HEK293T (cell line): Measurements from ENCODE around the gene CCDC87.

ENCODE experiments used
- CTCF ChIA-PET: fragments of 350-600 bp; formaldehyde crosslinking; extraction: SDS; loops from one replicate; lab custom pipeline; 2021; ENCODE audit warnings: antibody characterized with exemption, inconsistent platforms; lab: Yijun Ruan, JAX
- POLR2A ChIA-PET: fragments of 350-600 bp; formaldehyde crosslinking; extraction: SDS; loops from one replicate; lab custom pipeline; 2020; ENCODE audit warnings: antibody characterized with exemption, inconsistent platforms; lab: Yijun Ruan, JAX
- DNase-seq: peaks from one replicate; pipeline ENCODE4 v3.0.0; 2012; ENCODE audit warnings: mixed read lengths; ENCODE audit errors: extremely low spot score
- ARNT ChIP-seq: fragments of 450-650 bp; IDR thresholded peaks from 2 replicates; pipeline ENCODE4 v1.6.1; 2017; ENCODE audit warnings: mild to moderate bottlenecking
- BHLHE40 ChIP-seq: fragments of 450-650 bp; IDR thresholded peaks from 2 replicates; pipeline ENCODE4 v1.6.1; 2016; ENCODE audit warnings: mild to moderate bottlenecking, moderate library complexity, borderline replicate concordance
- CTBP1 ChIP-seq: fragments of 450-650 bp; IDR thresholded peaks from 2 replicates; pipeline ENCODE4 v1.6.1; 2016; ENCODE audit warnings: borderline replicate concordance
- ELF4 ChIP-seq: fragments of 450-650 bp; IDR thresholded peaks from 2 replicates; pipeline ENCODE4 v1.6.1; 2017; ENCODE audit warnings: antibody characterized with exemption
- FOXA1 ChIP-seq: fragments of 450-650 bp; IDR thresholded peaks from 2 replicates; pipeline ENCODE4 v1.6.1; 2016; ENCODE audit warnings: mild to moderate bottlenecking
- FOXK2 ChIP-seq: fragments of 450-650 bp; IDR thresholded peaks from 2 replicates; pipeline ENCODE4 v1.6.1; 2016; ENCODE audit warnings: mild to moderate bottlenecking
- FOXM1 ChIP-seq: fragments of 450-650 bp; IDR thresholded peaks from 2 replicates; pipeline ENCODE4 v1.6.1; 2017; ENCODE audit warnings: mild to moderate bottlenecking, borderline replicate concordance
- HDGF ChIP-seq: fragments of 450-650 bp; IDR thresholded peaks from 2 replicates; pipeline ENCODE4 v1.6.1; 2017; ENCODE audit warnings: antibody characterized with exemption, borderline replicate concordance
- L3MBTL2 ChIP-seq: fragments of 450-650 bp; conservative IDR thresholded peaks from 2 replicates; pipeline ENCODE4 v1.6.1; 2016; ENCODE audit warnings: mild to moderate bottlenecking
- LEF1 ChIP-seq: fragments of 450-650 bp; IDR thresholded peaks from 2 replicates; pipeline ENCODE4 v1.6.1; 2017; ENCODE audit warnings: mild to moderate bottlenecking, borderline replicate concordance
- NFRKB ChIP-seq: fragments of 450-650 bp; IDR thresholded peaks from 2 replicates; pipeline ENCODE4 v1.6.1; 2016; ENCODE audit warnings: mild to moderate bottlenecking, moderate library complexity
- SP1 ChIP-seq: fragments of 450-650 bp; IDR thresholded peaks from 2 replicates; pipeline ENCODE4 v1.6.1; 2017
- SUZ12 ChIP-seq: fragments of 450-650 bp; IDR thresholded peaks from 2 replicates; pipeline ENCODE4 v1.6.1; 2016; ENCODE audit warnings: mild to moderate bottlenecking
- TARDBP ChIP-seq: fragments of 450-650 bp; IDR thresholded peaks from 2 replicates; pipeline ENCODE4 v1.6.1; 2016
- ZNF384 ChIP-seq: fragments of 450-650 bp; IDR thresholded peaks from 2 replicates; pipeline ENCODE4 v1.6.1; 2016
- TF ChIP-seq, protein P1 (sequence below): fragments of 450-650 bp; IDR thresholded peaks from 2 replicates; pipeline ENCODE4 v1.6.1; 2016

Gene CCDC87

DNA sequence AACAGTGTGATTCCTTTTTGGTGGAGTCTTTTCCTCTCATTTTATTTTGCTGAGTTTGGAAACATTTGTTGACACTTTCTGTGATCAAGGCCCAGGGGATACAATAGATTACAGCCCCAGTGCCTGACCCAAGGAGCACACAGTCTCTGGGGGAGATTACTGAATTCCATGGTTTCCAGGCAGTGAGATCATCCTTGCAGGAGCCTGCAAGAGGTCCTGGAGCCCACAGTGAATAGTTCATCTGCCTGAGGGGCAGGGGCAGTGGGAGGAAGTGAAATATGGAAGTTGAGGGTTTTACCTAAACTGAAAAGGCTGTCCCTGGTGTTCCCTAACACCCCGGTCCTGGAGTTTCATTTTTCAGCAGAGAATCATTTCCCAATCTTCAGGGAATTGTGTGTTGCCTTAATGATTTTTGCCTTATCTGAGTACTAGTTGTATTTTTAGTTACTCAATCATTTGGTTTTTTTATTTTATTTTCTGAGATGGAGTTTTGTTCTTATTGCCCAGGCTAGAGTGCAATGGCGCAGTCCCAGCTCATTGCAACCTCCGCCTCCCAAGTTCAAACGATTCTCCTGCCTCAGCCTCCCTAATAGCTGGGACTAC lies 7.9 kb upstream of the CCDC87 start:
- TF ChIP-seq ELF4: no peak
- TF ChIP-seq BHLHE40: no peak
- no peak for TF ChIP-seq SUZ12
- TF ChIP-seq TARDBP: no peak
- TF ChIP-seq L3MBTL2: no peak
- TF ChIP-seq FOXK2: no peak
- no peak for TF ChIP-seq LEF1
- no peak for TF ChIP-seq CTBP1
- no peak for TF ChIP-seq ZNF384
- TF ChIP-seq FOXM1: no peak
- DNase-seq: no peak
- CTCF ChIA-PET: interaction anchor here (0.6 to 0.8 kb wide), 2 partner anchors 8 to 234 kb away, joined by 3 to 4 read pairs; no protein-coding TSS in a partner anchor
- POLR2A ChIA-PET: interaction anchor here (1.4 to 2.4 kb wide), 2 partner anchors 16 to 77 kb away, joined by 3 to 8 read pairs; partner anchors contain the start of genes RBM14 and RBM4B

DNA sequence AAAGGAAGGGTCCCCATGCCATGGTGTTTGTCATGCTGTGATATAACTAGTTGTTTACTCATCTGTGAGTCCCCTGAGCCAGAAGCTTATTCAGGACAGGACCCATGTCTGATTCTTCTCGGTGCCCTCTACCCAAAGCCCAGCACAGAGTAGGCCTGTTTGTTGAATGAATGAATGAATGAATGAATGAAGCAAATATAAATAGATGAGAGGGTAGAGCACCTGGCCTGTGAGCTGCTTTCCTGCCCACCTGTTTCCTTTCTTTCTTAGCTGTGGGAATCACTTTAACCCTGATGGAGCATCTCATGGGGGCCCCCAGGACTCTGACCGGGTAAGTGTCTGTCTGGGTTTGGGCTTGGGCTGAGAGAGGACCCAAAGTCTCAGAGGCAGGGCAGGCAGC lies 7.4 kb upstream of the CCDC87 start:
- CTCF ChIA-PET: interaction anchor here (0.8 kb wide), 1 partner anchor 8 kb away, joined by 3 read pairs; no protein-coding TSS in a partner anchor
- POLR2A ChIA-PET: interaction anchor here (0.7 to 2.4 kb wide), 3 partner anchors 16 to 78 kb away, joined by 3 to 8 read pairs (median 3); partner anchors contain the start of genes RBM14 and RBM4B

DNA sequence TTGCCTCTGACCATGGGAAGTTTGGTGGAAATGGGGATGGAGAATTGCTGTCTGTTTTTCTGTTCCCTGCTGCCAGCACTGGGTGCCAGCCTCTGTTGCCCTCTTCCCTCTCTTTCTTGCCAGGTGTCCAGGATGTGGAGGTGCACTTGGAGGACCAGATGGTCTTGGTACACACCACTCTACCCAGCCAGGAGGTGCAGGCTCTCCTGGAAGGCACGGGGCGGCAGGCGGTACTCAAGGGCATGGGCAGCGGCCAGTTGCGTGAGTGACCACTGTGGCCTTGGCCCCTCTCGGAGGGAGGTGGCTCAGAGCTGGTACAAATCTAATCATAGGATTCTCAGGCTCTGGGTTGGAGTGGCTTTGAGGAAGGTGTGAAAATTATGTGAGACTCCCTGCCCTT lies 6.1 kb upstream of the CCDC87 start:
- no peak for DNase-seq
- TF ChIP-seq ZNF384 (no peak), ARNT (no peak), FOXK2 (no peak), BHLHE40 (no peak), SP1 (no peak), FOXA1 (no peak), ELF4 (no peak), CTBP1 (no peak), LEF1 (no peak)
- POLR2A ChIA-PET: interaction anchor here (2.4 kb wide), 1 partner anchor 17 kb away, joined by 8 read pairs; the partner anchor contains the start of gene RBM14
- CTCF ChIA-PET: no interaction called here

More for the DNA sequence above, 7.4 kb upstream of the CCDC87 start:
- no peak for TF ChIP-seq SP1
- TF ChIP-seq, protein P1, sequence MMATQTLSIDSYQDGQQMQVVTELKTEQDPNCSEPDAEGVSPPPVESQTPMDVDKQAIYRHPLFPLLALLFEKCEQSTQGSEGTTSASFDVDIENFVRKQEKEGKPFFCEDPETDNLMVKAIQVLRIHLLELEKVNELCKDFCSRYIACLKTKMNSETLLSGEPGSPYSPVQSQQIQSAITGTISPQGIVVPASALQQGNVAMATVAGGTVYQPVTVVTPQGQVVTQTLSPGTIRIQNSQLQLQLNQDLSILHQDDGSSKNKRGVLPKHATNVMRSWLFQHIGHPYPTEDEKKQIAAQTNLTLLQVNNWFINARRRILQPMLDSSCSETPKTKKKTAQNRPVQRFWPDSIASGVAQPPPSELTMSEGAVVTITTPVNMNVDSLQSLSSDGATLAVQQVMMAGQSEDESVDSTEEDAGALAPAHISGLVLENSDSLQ: no peak
- no peak for TF ChIP-seq LEF1
- TF ChIP-seq L3MBTL2: no peak
- TF ChIP-seq NFRKB: no peak
- no peak for TF ChIP-seq FOXK2
- no peak for TF ChIP-seq SUZ12
- TF ChIP-seq HDGF: no peak
- no peak for TF ChIP-seq CTBP1
- TF ChIP-seq ZNF384: no peak
- TF ChIP-seq FOXA1: no peak
- TF ChIP-seq TARDBP: no peak
- TF ChIP-seq ELF4: no peak
- DNase-seq: no peak

DNA sequence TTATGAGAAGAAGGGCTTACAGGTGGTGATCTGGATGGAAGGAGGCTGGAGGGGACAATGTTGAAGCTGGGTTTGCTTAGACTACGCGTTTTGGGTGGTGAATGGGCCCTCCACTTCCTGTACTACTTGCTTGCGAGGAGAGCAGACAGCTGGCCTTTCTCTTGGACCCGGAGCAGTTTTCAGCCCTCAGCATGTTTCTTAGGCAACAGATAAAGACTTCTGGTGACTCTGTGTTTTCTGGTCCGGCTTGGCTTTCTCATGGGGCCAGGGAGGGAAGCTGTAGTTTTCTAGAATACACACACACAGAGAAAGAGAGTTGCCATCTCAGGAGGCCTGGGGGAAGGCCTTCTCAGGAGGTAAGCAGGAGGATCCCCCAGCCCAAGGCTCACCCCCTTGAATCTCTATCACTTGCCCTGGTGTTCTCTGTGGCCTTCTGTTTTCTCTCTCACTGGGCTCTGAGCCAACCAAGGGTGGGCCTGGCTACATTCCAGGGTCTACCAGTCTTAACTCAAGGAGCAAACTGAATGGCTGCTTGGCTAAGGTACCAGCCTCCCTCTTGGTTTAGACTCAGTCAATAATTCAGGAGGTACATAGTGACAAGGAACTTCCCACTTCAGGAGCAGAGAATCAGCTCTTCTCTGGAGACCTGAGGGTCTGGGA lies 2.5 kb upstream of the CCDC87 start:
- POLR2A ChIA-PET: interaction anchor here (1.2 to 8.6 kb wide), 3 partner anchors 18 to 43 kb away, joined by 3 to 61 read pairs (median 5); partner anchors contain the start of genes RBM14 and RBM4
- CTCF ChIA-PET: no interaction called here
- no peak for DNase-seq
- TF ChIP-seq NFRKB: no peak
- TF ChIP-seq TARDBP: no peak
- no peak for TF ChIP-seq SUZ12
- TF ChIP-seq LEF1: no peak
- no peak for TF ChIP-seq HDGF
- no peak for TF ChIP-seq CTBP1
- no peak for TF ChIP-seq FOXM1
- TF ChIP-seq, protein P1: no peak
- TF ChIP-seq L3MBTL2: no peak
- no peak for TF ChIP-seq ELF4
- TF ChIP-seq SP1: no peak
- TF ChIP-seq FOXK2: no peak
- TF ChIP-seq ARNT: no peak
- TF ChIP-seq FOXA1: no peak
- no peak for TF ChIP-seq ZNF384
- TF ChIP-seq BHLHE40: no peak

DNA sequence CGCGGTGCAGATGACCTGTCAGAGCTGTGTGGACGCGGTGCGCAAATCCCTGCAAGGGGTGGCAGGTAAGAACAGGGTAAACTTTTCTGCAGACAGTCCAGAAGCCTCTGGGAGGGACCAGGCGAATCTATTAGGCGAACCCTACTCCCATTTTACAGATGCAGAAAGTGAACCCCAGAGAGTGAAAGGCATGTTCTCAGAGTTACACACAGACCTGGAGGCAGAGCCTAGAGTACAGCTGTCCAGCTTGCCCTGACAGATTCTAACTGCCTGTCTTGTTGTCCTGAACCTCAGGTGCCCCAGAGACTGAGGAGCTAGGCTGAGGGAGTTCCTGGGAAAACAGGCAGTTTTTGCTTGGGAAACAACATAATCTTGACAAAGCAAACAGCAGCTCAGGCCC lies 787 bp upstream of the CCDC87 start:
- CTCF ChIA-PET: interaction anchor here (0.5 to 0.9 kb wide), 3 partner anchors 14 to 65 kb away, joined by 3 read pairs; no protein-coding TSS in a partner anchor
- POLR2A ChIA-PET: interaction anchor here (0.6 to 8.6 kb wide), 3 partner anchors 18 to 45 kb away, joined by 3 to 61 read pairs (median 20); partner anchors contain the start of genes RBM14 and RBM4
- TF ChIP-seq FOXA1 (no peak), FOXK2 (no peak), ZNF384 (no peak), ELF4 (no peak), SUZ12 (no peak), LEF1 (no peak), FOXM1 (no peak)
- DNase-seq: no peak

DNA sequence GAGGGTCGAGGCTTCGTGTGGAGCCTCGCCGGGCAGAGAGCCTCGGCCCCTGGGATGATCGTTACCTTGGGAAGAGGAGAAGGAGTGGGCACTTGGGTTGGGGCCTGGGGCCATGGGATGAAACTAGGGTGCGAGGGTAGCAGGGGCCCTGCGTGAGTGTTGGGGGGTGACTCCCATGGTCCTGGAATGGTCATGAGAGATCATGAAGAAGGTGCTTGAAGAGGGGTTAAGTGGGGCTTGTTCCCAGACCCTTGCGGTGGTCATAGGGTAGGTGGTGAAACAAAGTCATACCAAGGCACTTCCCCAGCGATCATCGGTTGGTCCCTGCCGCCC lies 406 bp upstream of the CCDC87 start:
- no peak for DNase-seq

More for the DNA sequence above, 406 bp upstream of the CCDC87 start:
- POLR2A ChIA-PET: interaction anchor here (0.6 to 8.6 kb wide), 5 partner anchors 18 to 85 kb away, joined by 3 to 61 read pairs (median 19); partner anchors contain the start of genes RBM14, RBM4 and RBM4B
- CTCF ChIA-PET: interaction anchor here (0.7 to 2.1 kb wide), 4 partner anchors 12 to 24 kb away, joined by 3 to 8 read pairs (median 4); partner anchors contain the start of gene RBM14
- TF ChIP-seq TARDBP (no peak), CTBP1 (no peak), BHLHE40 (no peak), ELF4 (no peak), LEF1 (no peak), SP1 (no peak), NFRKB (no peak), SUZ12 (no peak), FOXK2 (no peak), L3MBTL2 (no peak; the same call in 1 of the 2 replicates), ARNT (no peak), HDGF (no peak), FOXM1 (no peak), ZNF384 (no peak), FOXA1 (no peak)
- TF ChIP-seq, protein P1: no peak
